Measurements from ENCODE around the gene THAP2. TPM values are rescaled to one million over a fixed set of nuclear protein-coding genes. Genes with fewer than 3 reads are reported as not detected.

The THAP2 gene
- total RNA-seq, 1 donor from 2014 or later, result 7.8 TPM

DNA sequence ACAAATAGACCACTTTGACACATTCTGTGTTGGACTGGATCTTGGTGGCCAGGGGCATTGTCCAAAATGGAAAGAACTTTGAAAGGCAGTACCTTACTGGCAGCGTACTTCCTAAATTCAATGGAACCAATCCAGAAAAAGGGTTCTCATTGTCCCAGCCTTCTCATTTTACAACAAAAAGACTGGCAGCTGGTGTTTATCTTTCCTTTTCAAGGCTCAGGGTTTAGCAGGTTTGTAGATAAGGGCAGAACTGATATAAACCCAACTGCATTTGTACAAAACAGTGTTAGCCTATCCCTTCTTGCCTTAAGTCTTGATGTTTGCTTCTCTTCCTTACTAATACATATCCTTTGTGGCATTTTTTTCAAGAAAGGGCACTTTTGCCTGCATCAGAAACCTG is 7.7 kb downstream of the THAP2 start:
- Mint-ChIP-seq H3K4me3 (no peak overlapping the region), H3K4me1 (peaks cover 11% of the 10 kb centered on the region), H3K27ac (no peak overlapping the region), H3K36me3 (peaks cover 3% of the 10 kb centered on the region), H3K27me3 (ENCODE audit: low read depth) (no peaks in the 10 kb centered on the region), H3K9me3 (no peaks in the 10 kb centered on the region)
- DNase-seq (ENCODE audit: low spot score in 2 of 2, unreplicated experiment in 2 of 2), result no peak
- TF ChIP-seq CTCF (IDR thresholded peaks at IDR 0.05; ENCODE audit: unreplicated experiment), result no peak

- Mint-ChIP-seq H3K4me3 (no peak overlapping the region), H3K27ac (no peak overlapping the region), H3K4me1 (peaks cover 7% of the 10 kb centered on the region), H3K9me3 (no peaks in the 10 kb centered on the region), H3K27me3 (ENCODE audit: low read depth) (no peaks in the 10 kb centered on the region), H3K36me3 (no peaks in the 10 kb centered on the region)
- DNase-seq (ENCODE audit: low spot score in 2 of 2, unreplicated experiment in 2 of 2), result no peak
- TF ChIP-seq CTCF (IDR thresholded peaks at IDR 0.05; ENCODE audit: unreplicated experiment), result no peak
Measured at GRCh38 chr12:71682466-71682865, 18.4 kb downstream of the THAP2 start.

DNA sequence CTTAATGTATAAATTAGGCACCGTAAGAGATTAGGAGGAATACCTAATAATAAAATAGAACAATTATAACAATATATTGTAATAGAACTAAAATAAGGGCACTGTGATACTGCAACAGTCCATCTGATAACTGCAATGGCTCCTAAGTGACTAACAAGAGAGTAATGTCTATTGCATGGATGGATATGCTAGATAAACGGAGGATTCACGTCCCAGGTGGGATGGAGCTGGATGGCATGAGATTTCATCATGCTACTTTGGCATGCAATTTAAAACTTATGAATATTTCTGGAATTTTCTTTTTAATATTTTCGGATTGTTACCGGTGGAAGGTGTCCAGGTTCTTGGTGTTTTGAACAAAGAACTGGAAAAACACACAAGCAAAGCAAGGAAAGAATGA is 19.5 kb downstream of the THAP2 start:
- no peaks in the 10 kb centered on the region for H3K27me3 Mint-ChIP-seq (ENCODE audit: low read depth)

GRCh38 chr12:71684081-71684480 is 20.0 kb downstream of the THAP2 start:
- no peaks in the 10 kb centered on the region for H3K27me3 Mint-ChIP-seq (ENCODE audit: low read depth)
- H3K9me3 Mint-ChIP-seq, result no peaks in the 10 kb centered on the region
- H3K36me3 Mint-ChIP-seq, result no peaks in the 10 kb centered on the region
- no peak overlapping the region for H3K27ac Mint-ChIP-seq
- no peak for DNase-seq (ENCODE audit: low spot score in 2 of 2, unreplicated experiment in 2 of 2)
- no peak for TF ChIP-seq CTCF (IDR thresholded peaks at IDR 0.05; ENCODE audit: unreplicated experiment)
- no peak overlapping the region for H3K4me3 Mint-ChIP-seq
- H3K4me1 Mint-ChIP-seq, result peaks cover 23% of the 10 kb centered on the region

More for the DNA sequence above, 19.5 kb downstream of the THAP2 start:
- Mint-ChIP-seq H3K4me3 (no peak overlapping the region), H3K27ac (no peak overlapping the region), H3K4me1 (peaks cover 19% of the 10 kb centered on the region), H3K36me3 (no peaks in the 10 kb centered on the region), H3K9me3 (no peaks in the 10 kb centered on the region)
- DNase-seq (ENCODE audit: low spot score in 2 of 2, unreplicated experiment in 2 of 2), result no peak
- TF ChIP-seq CTCF (IDR thresholded peaks at IDR 0.05; ENCODE audit: unreplicated experiment), result no peak

- no peaks in the 10 kb centered on the region for H3K9me3 Mint-ChIP-seq
- H3K36me3 Mint-ChIP-seq, result no peaks in the 10 kb centered on the region
- H3K27me3 Mint-ChIP-seq (ENCODE audit: low read depth), result no peaks in the 10 kb centered on the region
- H3K4me3 Mint-ChIP-seq, result peak overlapping the region; percentile 90
- peak overlapping the region; percentile 82 for H3K27ac Mint-ChIP-seq
- peaks cover 26% of the 10 kb centered on the region for H3K4me1 Mint-ChIP-seq
- DNase-seq (ENCODE audit: low spot score in 2 of 2, unreplicated experiment in 2 of 2), result no peak
- TF ChIP-seq CTCF (IDR thresholded peaks at IDR 0.05; ENCODE audit: unreplicated experiment), result no peak
Measured at GRCh38 chr12:71685312-71685906, 21.3 kb downstream of the THAP2 start.
